ENCODE measurements around the gene A2M.

Gene A2M

GRCh38 chr12:9066755-9067423 lies 48.8 kb downstream of the A2M start:
- no peak for TF ChIP-seq CTCF (IDR thresholded peaks at IDR 0.05; ENCODE audit: low read depth, low read length)
- Histone ChIP-seq H3K27me3 (ENCODE audit: insufficient read depth, low read depth, severe bottlenecking) (no peaks in the 10 kb centered on the region), H3K27ac (no peak overlapping the region), H3K4me3 (ENCODE audit: low read depth, low read length) (no peak overlapping the region), H3K9me3 (ENCODE audit: severe bottlenecking) (no peaks in the 10 kb centered on the region), H3K36me3 (no peaks in the 10 kb centered on the region)
- no peak for DNase-seq

GRCh38 chr12:9066183-9066623 lies 49.5 kb downstream of the A2M start:
- H3K36me3 ChIP-seq, result no peaks in the 10 kb centered on the region
- no peak overlapping the region for H3K4me3 ChIP-seq (ENCODE audit: low read depth, low read length)

GRCh38 chr12:9065607-9065856 lies 50.2 kb downstream of the A2M start:
- Histone ChIP-seq H3K27ac (no peak overlapping the region), H3K27me3 (ENCODE audit: insufficient read depth, low read depth, severe bottlenecking) (no peaks in the 10 kb centered on the region), H3K4me3 (ENCODE audit: low read depth, low read length) (no peak overlapping the region), H3K9me3 (ENCODE audit: severe bottlenecking) (no peaks in the 10 kb centered on the region), H3K36me3 (no peaks in the 10 kb centered on the region)
- DNase-seq, result no peak
- no peak for TF ChIP-seq CTCF (IDR thresholded peaks at IDR 0.05; ENCODE audit: low read depth, low read length)

More at GRCh38 chr12:9066183-9066623, 49.5 kb downstream of the A2M start:
- no peak for DNase-seq
- Histone ChIP-seq H3K27ac (no peak overlapping the region), H3K27me3 (ENCODE audit: insufficient read depth, low read depth, severe bottlenecking) (no peaks in the 10 kb centered on the region), H3K9me3 (ENCODE audit: severe bottlenecking) (no peaks in the 10 kb centered on the region)
- no peak for TF ChIP-seq CTCF (IDR thresholded peaks at IDR 0.05; ENCODE audit: low read depth, low read length)

DNA sequence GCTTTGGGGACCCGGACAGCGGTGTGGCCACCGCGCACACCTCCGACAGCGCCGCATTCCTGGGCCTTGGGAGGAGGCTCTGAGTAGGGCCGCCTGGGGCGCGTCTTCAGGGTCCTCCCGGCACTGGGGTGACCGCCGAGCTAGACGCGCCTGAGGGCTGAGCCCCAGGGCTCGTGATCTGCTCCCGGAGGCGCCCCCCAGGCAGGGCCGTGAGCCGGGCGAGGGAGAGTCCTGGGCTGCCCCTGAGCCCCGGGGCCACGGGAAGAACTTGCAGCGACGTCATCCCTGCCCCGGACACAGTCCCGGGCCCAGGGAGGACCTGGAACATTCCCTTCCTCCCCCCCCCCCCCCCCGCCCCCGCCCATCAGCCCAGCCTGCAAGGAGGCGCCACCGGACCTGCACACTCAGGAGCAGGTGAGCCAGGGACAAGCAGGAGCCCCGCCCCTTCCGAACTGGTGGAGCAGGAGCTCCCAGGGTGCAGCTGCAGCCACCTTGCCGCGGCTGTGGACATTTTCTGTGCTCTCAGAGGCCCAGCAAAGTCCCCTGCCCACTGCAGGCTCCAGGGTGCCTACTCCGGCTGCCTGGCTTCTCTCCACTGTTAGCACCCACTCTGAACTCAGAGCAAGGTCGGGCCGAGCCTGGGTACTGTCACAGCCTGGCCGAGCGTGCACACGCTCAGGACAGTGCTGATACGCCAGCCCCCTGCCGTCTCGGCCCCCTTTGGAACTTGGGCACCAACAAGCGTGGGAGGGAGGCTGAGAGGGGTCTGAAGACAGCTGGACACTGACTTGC lies 50.7 kb downstream of the A2M start:
- Histone ChIP-seq H3K27me3 (ENCODE audit: insufficient read depth, low read depth, severe bottlenecking) (no peaks in the 10 kb centered on the region), H3K27ac (no peak overlapping the region), H3K36me3 (no peaks in the 10 kb centered on the region), H3K4me3 (ENCODE audit: low read depth, low read length) (no peak overlapping the region), H3K9me3 (ENCODE audit: severe bottlenecking) (no peaks in the 10 kb centered on the region)
- no peak for DNase-seq
- no peak for TF ChIP-seq CTCF (IDR thresholded peaks at IDR 0.05; ENCODE audit: low read depth, low read length)

DNA sequence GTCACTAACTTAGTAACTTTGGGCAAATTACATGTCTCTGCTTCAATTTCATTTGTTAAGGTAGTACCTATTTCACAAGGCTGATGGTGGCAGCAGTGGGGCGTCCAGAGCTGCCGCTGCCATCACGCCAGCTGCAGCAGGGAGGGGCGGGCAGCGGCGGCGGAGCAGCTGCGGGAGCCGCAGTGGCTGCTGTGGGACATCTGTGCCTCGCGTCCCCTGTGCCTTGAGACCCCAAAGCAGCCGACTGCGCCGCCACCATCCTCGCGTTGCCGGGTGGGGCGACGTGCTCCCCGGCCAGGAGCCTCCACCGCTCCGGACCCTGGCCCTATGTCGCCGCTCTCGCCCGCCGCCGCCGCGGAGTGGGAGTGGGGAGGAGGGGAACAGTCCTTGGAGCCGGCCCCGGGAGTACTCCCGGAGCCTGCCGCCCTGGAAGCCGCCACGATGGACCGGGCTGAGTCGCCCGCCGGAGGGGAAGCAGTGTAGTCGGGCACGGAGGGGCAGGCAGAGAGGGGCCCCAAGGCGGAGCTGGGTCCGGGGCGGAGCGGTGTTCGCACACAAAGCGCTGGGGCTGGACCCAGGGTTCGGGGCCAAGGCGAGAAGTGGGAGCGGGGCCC lies 51.4 kb downstream of the A2M start:
- no peak overlapping the region for H3K4me3 ChIP-seq (ENCODE audit: low read depth, low read length)
- H3K36me3 ChIP-seq, result no peaks in the 10 kb centered on the region
- H3K9me3 ChIP-seq (ENCODE audit: severe bottlenecking), result no peaks in the 10 kb centered on the region
- H3K27me3 ChIP-seq (ENCODE audit: insufficient read depth, low read depth, severe bottlenecking), result no peaks in the 10 kb centered on the region
- DNase-seq, result no peak
- no peak for TF ChIP-seq CTCF (IDR thresholded peaks at IDR 0.05; ENCODE audit: low read depth, low read length)
- H3K27ac ChIP-seq, result no peak overlapping the region

Measured in WERI-Rb-1 (cell line).